Germinal center (tissue), 1 donor: ENCODE data around the gene ACSS3.
"Not testable (repeated sequence)": the region's sequence is repeated elsewhere in the genome, so short reads cannot be mapped to it uniquely, and the experiment has no call there.

Experiments
- DNase-seq: peaks from one replicate; pipeline ENCODE4 v3.0.0; 2012; ENCODE audit warnings: mixed read lengths, low spot score

Gene ACSS3

GRCh38 chr12:81077686-81078441 lies at the start of gene ACSS3:
TSS of gene ACSS3 (plus strand) at chr12:81078079. CDS start at chr12:81078121, 42 bp downstream.
- no peak for DNase-seq

GRCh38 chr12:81034926-81035325 lies 43.0 kb upstream of the ACSS3 start:
- no peak for DNase-seq

- DNase-seq = no peak
Measured at GRCh38 chr12:81039231-81039630, 38.6 kb upstream of the ACSS3 start.

GRCh38 chr12:81043979-81044740 lies 33.7 kb upstream of the ACSS3 start:
- DNase-seq = no peak

- DNase-seq = not testable (repeated sequence)
Measured at GRCh38 chr12:81064971-81065370, 12.9 kb upstream of the ACSS3 start.

- DNase-seq = no peak
Measured at GRCh38 chr12:81070846-81071245, 7.0 kb upstream of the ACSS3 start.

- DNase-seq = no peak
Measured at GRCh38 chr12:81075539-81075938, 2.3 kb upstream of the ACSS3 start.

GRCh38 chr12:81077329-81077685 lies 572 bp upstream of the ACSS3 start:
- DNase-seq = no peak

- DNase-seq = no peak
Measured at GRCh38 chr12:81078469-81079196, 754 bp downstream of the ACSS3 start.

GRCh38 chr12:81079280-81080076 lies 1.6 kb downstream of the ACSS3 start:
- no peak for DNase-seq

- DNase-seq = no peak
Measured at GRCh38 chr12:81080431-81080983, 2.6 kb downstream of the ACSS3 start.

GRCh38 chr12:81081726-81082125 lies 3.8 kb downstream of the ACSS3 start:
- no peak for DNase-seq

- DNase-seq = no peak
Measured at GRCh38 chr12:81083018-81083417, 5.1 kb downstream of the ACSS3 start.

- no peak for DNase-seq
Measured at GRCh38 chr12:81083906-81084513, 6.1 kb downstream of the ACSS3 start.

- DNase-seq = no peak
Measured at GRCh38 chr12:81084811-81085350, 7.0 kb downstream of the ACSS3 start.

GRCh38 chr12:81085832-81086231 lies 8.0 kb downstream of the ACSS3 start:
- DNase-seq = no peak

- DNase-seq = no peak
Measured at GRCh38 chr12:81086342-81086741, 8.5 kb downstream of the ACSS3 start.

- no peak for DNase-seq
Measured at GRCh38 chr12:81088221-81088620, 10.3 kb downstream of the ACSS3 start.

GRCh38 chr12:81089412-81089811 lies 11.5 kb downstream of the ACSS3 start:
- no peak for DNase-seq

GRCh38 chr12:81092053-81092452 lies 14.2 kb downstream of the ACSS3 start:
- no peak for DNase-seq
